ENCODE data around the gene EIF3D. TPM values are rescaled to one million over a fixed set of nuclear protein-coding genes. Genes with fewer than 3 reads are reported as not detected.

The EIF3D gene
- total and polyA plus RNA-seq, 2 donors from 2014 or later: 129 to 140 TPM

- TF ChIP-seq, protein P1, sequence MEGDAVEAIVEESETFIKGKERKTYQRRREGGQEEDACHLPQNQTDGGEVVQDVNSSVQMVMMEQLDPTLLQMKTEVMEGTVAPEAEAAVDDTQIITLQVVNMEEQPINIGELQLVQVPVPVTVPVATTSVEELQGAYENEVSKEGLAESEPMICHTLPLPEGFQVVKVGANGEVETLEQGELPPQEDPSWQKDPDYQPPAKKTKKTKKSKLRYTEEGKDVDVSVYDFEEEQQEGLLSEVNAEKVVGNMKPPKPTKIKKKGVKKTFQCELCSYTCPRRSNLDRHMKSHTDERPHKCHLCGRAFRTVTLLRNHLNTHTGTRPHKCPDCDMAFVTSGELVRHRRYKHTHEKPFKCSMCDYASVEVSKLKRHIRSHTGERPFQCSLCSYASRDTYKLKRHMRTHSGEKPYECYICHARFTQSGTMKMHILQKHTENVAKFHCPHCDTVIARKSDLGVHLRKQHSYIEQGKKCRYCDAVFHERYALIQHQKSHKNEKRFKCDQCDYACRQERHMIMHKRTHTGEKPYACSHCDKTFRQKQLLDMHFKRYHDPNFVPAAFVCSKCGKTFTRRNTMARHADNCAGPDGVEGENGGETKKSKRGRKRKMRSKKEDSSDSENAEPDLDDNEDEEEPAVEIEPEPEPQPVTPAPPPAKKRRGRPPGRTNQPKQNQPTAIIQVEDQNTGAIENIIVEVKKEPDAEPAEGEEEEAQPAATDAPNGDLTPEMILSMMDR (IDR thresholded peaks at IDR 0.05; ENCODE audit: borderline replicate concordance, extremely low read depth, insufficient read depth): no peak
- intact Hi-C loops (cut with DNase I): no loop called here
These were observed 21.9 kb upstream of the EIF3D start for GRCh38 chr22:36550701-36551495.

GRCh38 chr22:36549033-36549432, 20.1 kb upstream of the EIF3D start:
- Histone ChIP-seq H3K9me3 (ENCODE audit: control insufficient read depth in 2 of 3, insufficient read depth in 1 of 3, low read length in 3 of 3) (no peaks in the 10 kb centered on the region), H3K4me1 (ENCODE audit: control insufficient read depth in 2 of 3, insufficient read depth in 2 of 3, low read depth in 1 of 3, low read length in 3 of 3) (no peaks in the 10 kb centered on the region), H3K9ac (ENCODE audit: low read length in 3 of 3) (no peak overlapping the region), H3K27ac (ENCODE audit: low read depth in 2 of 2, low read length in 2 of 2) (no peak overlapping the region), H3K36me3 (ENCODE audit: control insufficient read depth in 2 of 3, insufficient read depth in 3 of 3, low read length in 3 of 3) (no peaks in the 10 kb centered on the region), H3K4me3 (ENCODE audit: low read length in 3 of 3) (no peak overlapping the region), H3K27me3 (ENCODE audit: control insufficient read depth, insufficient read depth, low read length) (peaks cover 4% of the 10 kb centered on the region)
- intact Hi-C loops (cut with DNase I): no loop called here
- DNase-seq (no peak), FAIRE-seq (no peak)
- TF ChIP-seq, protein P1 (IDR thresholded peaks at IDR 0.05; ENCODE audit: borderline replicate concordance, extremely low read depth, insufficient read depth): no peak

More at GRCh38 chr22:36550701-36551495, 21.9 kb upstream of the EIF3D start:
- DNase-seq (no peak), FAIRE-seq (no peak)
- Histone ChIP-seq H3K9me3 (ENCODE audit: control insufficient read depth in 2 of 3, insufficient read depth in 1 of 3, low read length in 3 of 3) (no peaks in the 10 kb centered on the region), H3K4me1 (ENCODE audit: control insufficient read depth in 2 of 3, insufficient read depth in 2 of 3, low read depth in 1 of 3, low read length in 3 of 3) (no peaks in the 10 kb centered on the region), H3K27me3 (ENCODE audit: control insufficient read depth, insufficient read depth, low read length) (peaks cover 4% of the 10 kb centered on the region), H3K36me3 (ENCODE audit: control insufficient read depth in 2 of 3, insufficient read depth in 3 of 3, low read length in 3 of 3) (no peaks in the 10 kb centered on the region), H3K9ac (ENCODE audit: low read length in 3 of 3) (no peak overlapping the region), H3K27ac (ENCODE audit: low read depth in 2 of 2, low read length in 2 of 2) (no peak overlapping the region), H3K4me3 (ENCODE audit: low read length in 3 of 3) (no peak overlapping the region)

- TF ChIP-seq, protein P1 (IDR thresholded peaks at IDR 0.05; ENCODE audit: borderline replicate concordance, extremely low read depth, insufficient read depth): no peak
- H3K9me3 ChIP-seq (ENCODE audit: control insufficient read depth in 2 of 3, insufficient read depth in 1 of 3, low read length in 3 of 3): no peaks in the 10 kb centered on the region
- H3K4me3 ChIP-seq (ENCODE audit: low read length in 3 of 3): no peak overlapping the region
- H3K4me1 ChIP-seq (ENCODE audit: control insufficient read depth in 2 of 3, insufficient read depth in 2 of 3, low read depth in 1 of 3, low read length in 3 of 3): no peaks in the 10 kb centered on the region
- DNase-seq (no peak), FAIRE-seq (no peak)
- no peaks in the 10 kb centered on the region for H3K36me3 ChIP-seq (ENCODE audit: control insufficient read depth in 2 of 3, insufficient read depth in 3 of 3, low read length in 3 of 3)
- H3K27ac ChIP-seq (ENCODE audit: low read depth in 2 of 2, low read length in 2 of 2): no peak overlapping the region
- H3K9ac ChIP-seq (ENCODE audit: low read length in 3 of 3): no peak overlapping the region
- H3K27me3 ChIP-seq (ENCODE audit: control insufficient read depth, insufficient read depth, low read length): peaks cover 4% of the 10 kb centered on the region
- intact Hi-C loops (cut with DNase I): no loop called here
These were observed 19.6 kb upstream of the EIF3D start for GRCh38 chr22:36548606-36549005.
